GM12878 (cell line): Measurements from ENCODE around the gene TEF. TPM values are rescaled to one million over a fixed set of nuclear protein-coding genes. Genes with fewer than 3 reads are reported as not detected.

ENCODE experiments used
- ATAC-seq: fragments of 200-7000 bp; cut with Tn5 transposase; 3 replicates; pipeline ENCODE4 v1.9.1; 2020; ENCODE audit warnings: mild to moderate bottlenecking, moderate library complexity
- BruUV-seq: library from RNA; stranded (reverse); fragments of 400-500 nt; replicated peaks from 2 replicates; lab custom pipeline; 2021; lab: Mats Ljungman, UMichigan
- CTCF ChIA-PET: fragments of 300-600 bp; sonication (Branson Sonifier 250); formaldehyde crosslinking; extraction: SDS; loops from one replicate; lab custom pipeline; 2021; ENCODE audit warnings: inconsistent platforms; lab: Yijun Ruan, JAX
- POLR2A ChIA-PET: fragments of 350-600 bp; formaldehyde crosslinking; extraction: SDS; loops from one replicate; lab custom pipeline; 2021; ENCODE audit warnings: inconsistent platforms; lab: Charles Lee
- RAD21 ChIA-PET: fragments of 300-600 bp; sonication (Branson Sonifier 250); formaldehyde crosslinking; loops from one replicate; lab custom pipeline; 2023; ENCODE audit warnings: antibody characterized with exemption; ENCODE audit not compliant: unreplicated experiment; lab: Charles Lee
- SMC1A ChIA-PET: fragments of 300-600 bp; sonication (Branson Sonifier 250); formaldehyde crosslinking; loops from one replicate; lab custom pipeline; 2023; ENCODE audit not compliant: unreplicated experiment, uncharacterized antibody; lab: Charles Lee
- DNase-seq: peaks from one replicate; pipeline ENCODE4 v3.0.0-alpha.2; 2011; ENCODE audit warnings: low read depth, low spot score
- FAIRE-seq: peaks from 3 replicates; lab custom pipeline; 2011; peaks lifted over from hg19 to GRCh38; lab: Jason Lieb, UNC
- H2AFZ ChIP-seq: 2 replicates; pipeline ENCODE4 v1.6.0; 2011; ENCODE audit warnings: low read depth, low read length, control low read depth; ENCODE audit not compliant: control insufficient read depth
- H3K27ac ChIP-seq: 2 replicates; pipeline ENCODE4 v1.5.1; 2011; ENCODE audit warnings: control low read depth; ENCODE audit not compliant: control insufficient read depth, insufficient read depth
- H3K27me3 ChIP-seq, 2 experiments: replicated peaks in 1 of 2; 2 replicates each; pipeline versions ENCODE4 v1.6.0 to v1.6.1; 2011; ENCODE audit warnings: low read length in 1 of 2; ENCODE audit not compliant: control insufficient read depth in 2 of 2, insufficient read depth in 2 of 2
- H3K36me3 ChIP-seq, 2 experiments: 2 replicates each; pipeline ENCODE4 v1.5.1; 2011; ENCODE audit warnings: low read length in 1 of 2; ENCODE audit not compliant: control insufficient read depth in 2 of 2, insufficient read depth in 2 of 2
- H3K4me1 ChIP-seq: 2 replicates; pipeline ENCODE4 v1.6.1; 2011; ENCODE audit warnings: mild to moderate bottlenecking, low read length, moderate library complexity, mixed read lengths; ENCODE audit not compliant: control insufficient read depth, insufficient read depth
- H3K4me2 ChIP-seq: 2 replicates; pipeline ENCODE4 v1.6.0; 2011; ENCODE audit warnings: control low read depth; ENCODE audit not compliant: control insufficient read depth, insufficient read depth
- H3K4me3 ChIP-seq: fragments of 200-600 bp; sonication (generic); 2 replicates; pipeline ENCODE4 v1.5.1; 2016
- H3K79me2 ChIP-seq: 2 replicates; pipeline ENCODE4 v1.6.0; 2011; ENCODE audit warnings: low read length; ENCODE audit not compliant: control insufficient read depth, insufficient read depth
- H3K9ac ChIP-seq: 2 replicates; pipeline ENCODE4 v1.8.0; 2011; ENCODE audit warnings: low read length, control low read depth, mixed read lengths; ENCODE audit not compliant: control insufficient read depth, insufficient read depth
- H3K9me3 ChIP-seq: replicated peaks from 3 replicates; pipeline ENCODE4 v1.5.1; 2011; ENCODE audit warnings: mild to moderate bottlenecking, low read length; ENCODE audit not compliant: control insufficient read depth, insufficient read depth
- H4K20me1 ChIP-seq: 2 replicates; pipeline ENCODE4 v1.6.0; 2011; ENCODE audit not compliant: control insufficient read depth, insufficient read depth
- HCFC1 ChIP-seq: fragments of 150-350 bp; IDR thresholded peaks from 2 replicates; pipeline ENCODE4 v1.6.1; 2014; ENCODE audit warnings: low read length
- HDAC6 ChIP-seq: fragments of 200-600 bp; sonication (generic); IDR thresholded peaks from one replicate; pipeline ENCODE4 v1.8.0; 2017; ENCODE audit warnings: antibody characterized with exemption; ENCODE audit not compliant: unreplicated experiment
- HDGF ChIP-seq: fragments of 450-650 bp; IDR thresholded peaks from 2 replicates; pipeline ENCODE4 v1.6.1; 2016; ENCODE audit warnings: antibody characterized with exemption
- HSF1 ChIP-seq: fragments of 150-350 bp; IDR thresholded peaks from 2 replicates; pipeline ENCODE4 v1.6.1; 2014; ENCODE audit warnings: mild to moderate bottlenecking, low read depth, low read length
- MYC ChIP-seq: IDR thresholded peaks from 2 replicates; pipeline ENCODE4 v1.6.1; 2011; ENCODE audit warnings: mild to moderate bottlenecking, low read length, moderate library complexity, inconsistent platforms; ENCODE audit not compliant: insufficient read depth, insufficient replicate concordance, insufficient read length, severe bottlenecking
- NR2C1 ChIP-seq: fragments of 450-650 bp; IDR thresholded peaks from 2 replicates; pipeline ENCODE4 v1.6.1; 2017; ENCODE audit warnings: antibody characterized with exemption, mild to moderate bottlenecking, moderate library complexity
- SPI1 ChIP-seq: IDR thresholded peaks from 2 replicates; pipeline ENCODE4 v1.6.1; 2011; ENCODE audit warnings: low read depth, mild to moderate bottlenecking, low read length, moderate library complexity, borderline replicate concordance; ENCODE audit not compliant: insufficient read depth
- SREBF1 ChIP-seq: IDR thresholded peaks from 2 replicates; pipeline ENCODE4 v1.6.1; 2012; ENCODE audit warnings: mild to moderate bottlenecking, low read length
- SREBF2 ChIP-seq: IDR thresholded peaks from 2 replicates; pipeline ENCODE4 v1.6.1; 2012; ENCODE audit warnings: mild to moderate bottlenecking, low read length
- STAT1 ChIP-seq: fragments of 450-650 bp; conservative IDR thresholded peaks from 2 replicates; pipeline ENCODE4 v1.6.1; 2014; ENCODE audit warnings: antibody characterized with exemption, mild to moderate bottlenecking
- TARDBP ChIP-seq: IDR thresholded peaks from 2 replicates; pipeline ENCODE4 v1.6.1; 2016; ENCODE audit warnings: borderline replicate concordance
- WGBS: methylation state at CpG from one replicate; pipeline ENCODE4 v1.1.6; 2016; ENCODE audit warnings: low lambda C conversion rate; ENCODE audit not compliant: insufficient replicate concordance, insufficient coverage; ENCODE audit errors: missing lambda C conversion rate; 5-methylcytosine and 5-hydroxymethylcytosine counted together
- in situ Hi-C: fragments of 300-500 bp; cut with MboI; formaldehyde crosslinking; loops from 9 replicates; pipeline ENCODE4 v1.14.3; 2018; ENCODE audit warnings: mixed read lengths
- intact Hi-C: fragments of 100-400 bp; cut with micrococcal nuclease; formaldehyde crosslinking; loops from one replicate; pipeline ENCODE4 v1.14.2; 2022; ENCODE audit not compliant: unreplicated experiment
- polyA plus RNA-seq, 11 experiments: library from polyadenylated mRNA; depleted of rRNA in 4 of 11; unstranded in 6 of 11; stranded (reverse) in 5 of 11; fragments of >200 nt; fragmentation: Nextera tagmentation in 4 of 11; fragmentation: Illumina TruSeq in 1 of 11; extraction: Ambion mirVana in 4 of 11; extraction: Trizol in 1 of 11; gene quantifications; 1 replicate in 1 of 11; 2 replicates in 10 of 11; pipeline versions ENCODE4 v1.2.1 to v1.2.3, GENCODE V29; 2011 to 2016; ENCODE audit warnings: inconsistent platforms in 2 of 11, missing spikeins in 2 of 11, low read depth in 1 of 11
- total RNA-seq, 4 experiments: library from RNA; depleted of rRNA in 3 of 4; stranded (reverse); fragments of >200 nt in 3 of 4; fragmentation: Illumina TruSeq in 1 of 4; extraction: Trizol in 1 of 4; gene quantifications; 2 replicates each; pipeline versions ENCODE4 v1.2.1 to v1.2.3, GENCODE V29; 2013 to 2021
- TF ChIP-seq, protein P1 (sequence below): fragments of 450-650 bp; formaldehyde crosslinking; IDR thresholded peaks from 2 replicates; pipeline ENCODE4 v1.4.0; 2022; ENCODE audit warnings: mild to moderate bottlenecking, moderate library complexity
- TF ChIP-seq, protein P2 (sequence below): fragments of 450-650 bp; IDR thresholded peaks from 2 replicates; pipeline ENCODE4 v1.6.1; 2014; ENCODE audit warnings: mild to moderate bottlenecking

The TEF gene
- total and polyA plus RNA-seq, 10 of the 15 experiments (the other 5 are each of a cell fraction or from before 2014, with no cell fraction given) = 0.23 to 4.9 (median 3.2) TPM

DNA sequence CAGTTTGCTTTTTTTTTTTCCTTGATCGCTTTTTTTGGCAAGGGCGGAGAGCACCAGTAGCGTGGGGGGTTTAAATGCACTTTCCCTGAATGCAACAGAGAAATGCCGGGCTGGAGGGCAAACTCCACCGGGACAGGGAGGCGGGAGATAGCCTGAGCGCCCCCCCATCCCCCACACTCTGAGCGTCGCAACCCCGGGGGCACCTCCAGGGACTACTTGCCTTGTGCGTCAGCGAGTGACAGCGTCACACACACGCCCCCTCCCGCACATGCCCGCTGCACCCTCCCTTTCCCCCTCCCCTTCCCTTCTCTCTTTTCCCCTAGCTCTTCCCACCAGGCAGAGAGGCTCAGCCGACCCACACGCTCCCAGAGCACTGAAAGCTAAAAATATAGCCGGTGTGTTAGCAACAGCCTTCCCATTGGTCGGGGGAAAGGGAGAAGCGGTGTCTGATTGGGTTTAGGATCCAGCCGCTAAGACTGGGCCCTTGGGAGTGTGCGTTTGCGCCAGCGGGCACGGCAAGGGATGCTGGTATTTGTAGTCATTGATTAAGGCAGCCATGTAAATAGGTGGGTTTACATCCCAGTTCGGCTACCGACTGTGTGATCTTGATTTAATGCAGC is 66.6 kb downstream of the TEF start:
- 3% methylated on average over 28 of the region's 28 CpGs for WGBS
- H3K36me3 ChIP-seq = no peaks in the 10 kb centered on the region
- H3K4me3 ChIP-seq = peak overlapping the region; percentile 86
- no peaks in the 10 kb centered on the region for H3K4me1 ChIP-seq
- ChIA-PET RAD21 (interaction anchor here (0.7 to 2.4 kb wide), 13 partner anchors 20 to 414 kb away, joined by 3 to 16 read pairs (median 4); partner anchors contain the start of genes ACO2, DESI1, PHF5A and TEF), POLR2A (interaction anchor here (0.5 to 6.3 kb wide), 20 partner anchors 9 to 1284 kb away, joined by 3 to 122 read pairs (median 5); partner anchors contain the start of genes ACO2, PHF5A and TEF), SMC1A (interaction anchor here (1.0 to 3.8 kb wide), 9 partner anchors 20 to 170 kb away, joined by 3 to 18 read pairs (median 4); partner anchors contain the start of genes ACO2 and PHF5A), CTCF (interaction anchor here (0.6 to 2.4 kb wide), 11 partner anchors 14 to 95 kb away, joined by 3 to 9 read pairs (median 5); partner anchors contain the start of genes ACO2, PHF5A and POLR3H)
- DNase-seq = peak; percentile 99
- intact Hi-C loops = loop anchor here (1.0 to 5.0 kb wide), 2 partner anchors 21 to 54 kb away; partner anchors contain the start of gene ACO2
- no peaks in the 10 kb centered on the region for H3K9me3 ChIP-seq
- H3K27ac ChIP-seq = peak overlapping the region; percentile 88
- peak overlapping the region; percentile 60 for H3K4me2 ChIP-seq
- peak overlapping the region; percentile 80 for H2AFZ ChIP-seq
- FAIRE-seq = peak; percentile 98
- peak; percentile 70 for ATAC-seq
- H3K9ac ChIP-seq = peak overlapping the region; percentile 88
- H3K27me3 ChIP-seq = no peaks in the 10 kb centered on the region
- in situ Hi-C loops = no loop called here
- peaks cover 45% of the 10 kb centered on the region for H3K79me2 ChIP-seq
- no peaks in the 10 kb centered on the region for H4K20me1 ChIP-seq
- BruUV-seq = no TSS peak
- TF ChIP-seq HDGF = peak; percentile 98
- TF ChIP-seq, protein P1, sequence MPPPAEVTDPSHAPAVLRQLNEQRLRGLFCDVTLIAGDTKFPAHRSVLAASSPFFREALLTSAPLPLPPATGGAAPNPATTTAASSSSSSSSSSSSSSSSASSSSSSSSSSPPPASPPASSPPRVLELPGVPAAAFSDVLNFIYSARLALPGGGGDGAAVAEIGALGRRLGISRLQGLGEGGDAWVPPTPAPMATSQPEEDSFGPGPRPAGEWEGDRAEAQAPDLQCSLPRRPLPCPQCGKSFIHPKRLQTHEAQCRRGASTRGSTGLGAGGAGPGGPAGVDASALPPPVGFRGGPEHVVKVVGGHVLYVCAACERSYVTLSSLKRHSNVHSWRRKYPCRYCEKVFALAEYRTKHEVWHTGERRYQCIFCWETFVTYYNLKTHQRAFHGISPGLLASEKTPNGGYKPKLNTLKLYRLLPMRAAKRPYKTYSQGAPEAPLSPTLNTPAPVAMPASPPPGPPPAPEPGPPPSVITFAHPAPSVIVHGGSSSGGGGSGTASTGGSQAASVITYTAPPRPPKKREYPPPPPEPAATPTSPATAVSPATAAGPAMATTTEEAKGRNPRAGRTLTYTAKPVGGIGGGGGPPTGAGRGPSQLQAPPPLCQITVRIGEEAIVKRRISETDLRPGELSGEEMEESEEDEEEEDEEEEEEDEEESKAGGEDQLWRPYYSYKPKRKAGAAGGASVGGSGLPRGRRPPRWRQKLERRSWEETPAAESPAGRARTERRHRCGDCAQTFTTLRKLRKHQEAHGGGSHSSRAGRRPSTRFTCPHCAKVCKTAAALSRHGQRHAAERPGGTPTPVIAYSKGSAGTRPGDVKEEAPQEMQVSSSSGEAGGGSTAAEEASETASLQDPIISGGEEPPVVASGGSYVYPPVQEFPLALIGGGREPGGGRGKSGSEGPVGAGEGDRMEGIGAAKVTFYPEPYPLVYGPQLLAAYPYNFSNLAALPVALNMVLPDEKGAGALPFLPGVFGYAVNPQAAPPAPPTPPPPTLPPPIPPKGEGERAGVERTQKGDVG = no peak
- TF ChIP-seq SREBF2 = no peak
- TF ChIP-seq, protein P2, sequence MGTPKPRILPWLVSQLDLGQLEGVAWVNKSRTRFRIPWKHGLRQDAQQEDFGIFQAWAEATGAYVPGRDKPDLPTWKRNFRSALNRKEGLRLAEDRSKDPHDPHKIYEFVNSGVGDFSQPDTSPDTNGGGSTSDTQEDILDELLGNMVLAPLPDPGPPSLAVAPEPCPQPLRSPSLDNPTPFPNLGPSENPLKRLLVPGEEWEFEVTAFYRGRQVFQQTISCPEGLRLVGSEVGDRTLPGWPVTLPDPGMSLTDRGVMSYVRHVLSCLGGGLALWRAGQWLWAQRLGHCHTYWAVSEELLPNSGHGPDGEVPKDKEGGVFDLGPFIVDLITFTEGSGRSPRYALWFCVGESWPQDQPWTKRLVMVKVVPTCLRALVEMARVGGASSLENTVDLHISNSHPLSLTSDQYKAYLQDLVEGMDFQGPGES = peak; percentile 32; the same call in 1 of the 2 replicates
- no peak; the same call in 1 of the 2 replicates for TF ChIP-seq STAT1
- TF ChIP-seq HDAC6 = no peak
- peak; percentile 56; the same call in 1 of the 2 replicates for TF ChIP-seq TARDBP
- peak; percentile 91 for TF ChIP-seq HCFC1
- no peak for TF ChIP-seq HSF1
- TF ChIP-seq MYC = no peak
- TF ChIP-seq NR2C1 = no peak
- TF ChIP-seq SPI1 = no peak
- TF ChIP-seq SREBF1 = no peak
